Ovary (tissue), 3 donors: ENCODE data around the gene EIF4H.

Source experiments
- EP300 ChIP-seq: sonication (generic); formaldehyde crosslinking; IDR thresholded peaks from one replicate; pipeline ENCODE4 v1.6.1; 2017; ENCODE audit warnings: antibody characterized with exemption
- POLR2A ChIP-seq: fragments of 450-650 bp; IDR thresholded peaks from one replicate; pipeline ENCODE4 v1.6.1; 2017; ENCODE audit warnings: antibody characterized with exemption, mild to moderate bottlenecking, moderate library complexity
- TF ChIP-seq, protein P1 (sequence below), 3 donors: fragments of 450-650 bp in 2 of 3; fragments of 200-600 bp in 1 of 3; IDR thresholded peaks; one replicate each; pipeline versions ENCODE4 v1.5.1 to v1.8.0; 2016 to 2022; ENCODE audit warnings: antibody characterized with exemption in 3 of 3, mild to moderate bottlenecking in 1 of 3
- donor health status: DM: no; HTN: no; CAD: no.

DNA sequence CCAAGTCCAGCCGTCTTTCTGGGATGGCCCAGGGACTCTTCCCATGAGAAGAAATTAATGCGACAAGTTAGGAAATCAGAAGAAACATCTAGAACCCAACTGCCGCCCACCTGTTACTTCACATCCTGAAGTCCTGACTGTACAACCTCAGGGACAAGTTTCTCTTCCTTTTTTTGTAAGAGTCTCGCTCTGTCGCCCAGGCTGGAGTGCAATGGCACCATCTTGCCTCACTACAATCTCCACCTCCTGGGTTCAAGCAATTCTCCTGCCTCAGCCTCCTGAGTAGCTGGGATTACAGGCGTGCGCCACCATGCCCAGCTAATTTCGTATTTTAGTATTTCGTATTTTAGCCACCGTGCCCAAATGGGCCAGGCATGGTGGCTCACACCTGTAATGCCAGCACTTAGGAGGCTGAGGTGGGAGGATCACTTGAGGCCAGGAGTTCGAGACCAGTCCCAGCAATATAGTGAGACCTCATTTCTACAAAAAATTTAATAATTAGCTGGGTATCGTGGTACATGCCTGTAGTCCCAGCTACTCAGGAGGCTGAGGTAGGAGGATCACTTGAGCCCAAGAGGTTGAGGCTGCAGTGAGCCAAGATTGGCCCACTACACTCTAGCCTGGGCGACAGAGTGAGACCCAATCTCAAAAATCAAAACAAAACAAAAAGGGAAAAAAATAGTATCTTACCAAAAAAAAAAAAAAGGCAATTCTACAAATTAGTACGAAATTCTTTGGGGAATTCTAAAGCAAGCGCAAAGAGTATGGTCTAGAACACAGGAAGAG, 56.5 kb downstream of the EIF4H start:
- TF ChIP-seq, protein P1, sequence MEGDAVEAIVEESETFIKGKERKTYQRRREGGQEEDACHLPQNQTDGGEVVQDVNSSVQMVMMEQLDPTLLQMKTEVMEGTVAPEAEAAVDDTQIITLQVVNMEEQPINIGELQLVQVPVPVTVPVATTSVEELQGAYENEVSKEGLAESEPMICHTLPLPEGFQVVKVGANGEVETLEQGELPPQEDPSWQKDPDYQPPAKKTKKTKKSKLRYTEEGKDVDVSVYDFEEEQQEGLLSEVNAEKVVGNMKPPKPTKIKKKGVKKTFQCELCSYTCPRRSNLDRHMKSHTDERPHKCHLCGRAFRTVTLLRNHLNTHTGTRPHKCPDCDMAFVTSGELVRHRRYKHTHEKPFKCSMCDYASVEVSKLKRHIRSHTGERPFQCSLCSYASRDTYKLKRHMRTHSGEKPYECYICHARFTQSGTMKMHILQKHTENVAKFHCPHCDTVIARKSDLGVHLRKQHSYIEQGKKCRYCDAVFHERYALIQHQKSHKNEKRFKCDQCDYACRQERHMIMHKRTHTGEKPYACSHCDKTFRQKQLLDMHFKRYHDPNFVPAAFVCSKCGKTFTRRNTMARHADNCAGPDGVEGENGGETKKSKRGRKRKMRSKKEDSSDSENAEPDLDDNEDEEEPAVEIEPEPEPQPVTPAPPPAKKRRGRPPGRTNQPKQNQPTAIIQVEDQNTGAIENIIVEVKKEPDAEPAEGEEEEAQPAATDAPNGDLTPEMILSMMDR (IDR thresholded peaks at IDR 0.05), result no peak
- TF ChIP-seq POLR2A (no peak), EP300 (no peak)
